PC-9 (cell line): Measurements from ENCODE around the gene CDH22. TPM values are rescaled to one million over a fixed set of nuclear protein-coding genes. Genes with fewer than 3 reads are reported as not detected.

Experiments
- BruUV-seq: library from RNA; stranded (reverse); fragments of 400-500 nt; replicated peaks from 2 replicates; lab custom pipeline; 2021; lab: Mats Ljungman, UMichigan
- CTCF ChIA-PET: fragments of 300-600 bp; sonication (Branson Sonifier 250); formaldehyde crosslinking; loops from one replicate; lab custom pipeline; 2022; ENCODE audit warnings: antibody characterized with exemption; lab: Charles Lee
- POLR2A ChIA-PET: fragments of 300-600 bp; sonication (Branson Sonifier 250); formaldehyde crosslinking; loops from one replicate; lab custom pipeline; 2022; ENCODE audit warnings: antibody characterized with exemption; ENCODE audit not compliant: unreplicated experiment; lab: Charles Lee
- DNase-seq, 2 experiments: peaks; one replicate each; pipeline versions ENCODE4 v3.0.0 to v3.0.0-alpha.2; 2015 to 2022; ENCODE audit warnings: mixed read lengths in 1 of 2
- H2AFZ ChIP-seq: fragments of 200-600 bp; sonication (generic); 2 replicates; pipeline ENCODE4 v1.8.1; 2017; ENCODE audit warnings: antibody characterized with exemption
- H3F3A ChIP-seq: fragments of 200-600 bp; sonication (generic); 2 replicates; pipeline ENCODE4 v1.8.1; 2017; ENCODE audit warnings: antibody characterized with exemption, mild to moderate bottlenecking, low read depth; ENCODE audit not compliant: insufficient read depth
- H3K27ac ChIP-seq: fragments of 200-600 bp; sonication (generic); 2 replicates; pipeline ENCODE4 v1.6.1; 2016; ENCODE audit warnings: mixed run types
- H3K27me3 ChIP-seq: fragments of 200-600 bp; sonication (generic); 2 replicates; pipeline ENCODE4 v1.6.1; 2016; ENCODE audit warnings: low read depth, mixed run types; ENCODE audit not compliant: insufficient read depth
- H3K36me3 ChIP-seq: fragments of 200-600 bp; sonication (generic); 2 replicates; pipeline ENCODE4 v1.6.1; 2016; ENCODE audit warnings: low read depth, mixed run types
- H3K4me1 ChIP-seq: fragments of 200-600 bp; sonication (generic); replicated peaks from 2 replicates; pipeline ENCODE4 v1.6.1; 2016; ENCODE audit warnings: mixed run types; ENCODE audit not compliant: insufficient read depth
- H3K4me2 ChIP-seq: fragments of 200-600 bp; sonication (generic); 2 replicates; pipeline ENCODE4 v1.6.1; 2017; ENCODE audit warnings: mixed run types
- H3K4me3 ChIP-seq: fragments of 200-600 bp; sonication (generic); 2 replicates; pipeline ENCODE4 v1.6.1; 2016; ENCODE audit warnings: mixed run types
- H3K79me2 ChIP-seq: fragments of 200-600 bp; sonication (generic); 2 replicates; pipeline ENCODE4 v1.6.1; 2017; ENCODE audit warnings: low read depth, mixed run types
- H3K9me2 ChIP-seq: fragments of 200-600 bp; sonication (generic); 2 replicates; pipeline ENCODE4 v1.8.1; 2017; ENCODE audit warnings: mild to moderate bottlenecking; ENCODE audit not compliant: insufficient read depth
- H3K9me3 ChIP-seq: fragments of 200-600 bp; sonication (generic); 2 replicates; pipeline ENCODE4 v1.8.1; 2016; ENCODE audit warnings: low read depth; ENCODE audit not compliant: insufficient read depth
- H4K20me1 ChIP-seq: fragments of 200-600 bp; sonication (generic); 2 replicates; pipeline ENCODE4 v1.8.1; 2017; ENCODE audit not compliant: insufficient read depth
- EZH2 ChIP-seq: fragments of 200-600 bp; sonication (generic); IDR thresholded peaks from 2 replicates; pipeline ENCODE4 v1.8.0; 2017; ENCODE audit warnings: antibody characterized with exemption, low read depth
- intact Hi-C: fragments of 100-400 bp; cut with micrococcal nuclease; formaldehyde crosslinking; loops from one replicate; pipeline ENCODE4 v1.10.0; 2022; ENCODE audit not compliant: unreplicated experiment
- total RNA-seq: library from RNA; stranded (reverse); gene quantifications from 2 replicates; pipeline ENCODE4 v1.2.3, GENCODE V29; 2021
- TF ChIP-seq, protein P1 (sequence below): fragments of 200-600 bp; sonication (generic); conservative IDR thresholded peaks from 2 replicates; pipeline ENCODE4 v1.6.1; 2017; ENCODE audit warnings: mixed run types, antibody characterized with exemption, mild to moderate bottlenecking, moderate library complexity

The CDH22 gene
- total RNA-seq, 1 experiment from 2014 or later, result not detected

DNA sequence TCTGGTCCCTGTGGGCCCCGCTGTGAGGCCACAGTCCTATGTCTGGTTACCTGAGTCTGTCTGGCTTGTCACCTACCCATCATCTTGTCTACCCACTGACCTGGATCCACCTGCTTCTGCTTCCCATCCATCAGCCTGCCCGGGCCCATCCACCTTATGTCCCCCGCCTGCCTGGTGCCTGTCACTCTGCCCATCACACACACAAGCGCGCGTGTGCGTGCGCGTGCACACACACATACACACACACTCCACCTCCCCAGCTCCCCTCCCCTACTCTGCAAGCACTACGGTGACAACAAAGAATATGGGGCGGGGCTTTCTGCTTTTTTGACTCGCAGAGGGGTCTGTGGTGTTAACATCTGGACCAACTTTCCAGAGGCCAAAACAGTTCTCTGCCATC is 8.0 kb downstream of the CDH22 start:
- H3K79me2 ChIP-seq, result no peaks in the 10 kb centered on the region
- no peak for DNase-seq
- no peaks in the 10 kb centered on the region for H3K4me1 ChIP-seq
- no peak overlapping the region for H3K4me2 ChIP-seq
- H2AFZ ChIP-seq, result no peak overlapping the region
- POLR2A ChIA-PET, result no interaction called here
- peaks cover 92% of the 10 kb centered on the region for H3K27me3 ChIP-seq
- BruUV-seq, result no TSS peak
- H3F3A ChIP-seq, result no peaks in the 10 kb centered on the region
- H3K27ac ChIP-seq, result no peak overlapping the region
- no peak overlapping the region for H3K4me3 ChIP-seq
- CTCF ChIA-PET, result no interaction called here
- TF ChIP-seq, protein P1, sequence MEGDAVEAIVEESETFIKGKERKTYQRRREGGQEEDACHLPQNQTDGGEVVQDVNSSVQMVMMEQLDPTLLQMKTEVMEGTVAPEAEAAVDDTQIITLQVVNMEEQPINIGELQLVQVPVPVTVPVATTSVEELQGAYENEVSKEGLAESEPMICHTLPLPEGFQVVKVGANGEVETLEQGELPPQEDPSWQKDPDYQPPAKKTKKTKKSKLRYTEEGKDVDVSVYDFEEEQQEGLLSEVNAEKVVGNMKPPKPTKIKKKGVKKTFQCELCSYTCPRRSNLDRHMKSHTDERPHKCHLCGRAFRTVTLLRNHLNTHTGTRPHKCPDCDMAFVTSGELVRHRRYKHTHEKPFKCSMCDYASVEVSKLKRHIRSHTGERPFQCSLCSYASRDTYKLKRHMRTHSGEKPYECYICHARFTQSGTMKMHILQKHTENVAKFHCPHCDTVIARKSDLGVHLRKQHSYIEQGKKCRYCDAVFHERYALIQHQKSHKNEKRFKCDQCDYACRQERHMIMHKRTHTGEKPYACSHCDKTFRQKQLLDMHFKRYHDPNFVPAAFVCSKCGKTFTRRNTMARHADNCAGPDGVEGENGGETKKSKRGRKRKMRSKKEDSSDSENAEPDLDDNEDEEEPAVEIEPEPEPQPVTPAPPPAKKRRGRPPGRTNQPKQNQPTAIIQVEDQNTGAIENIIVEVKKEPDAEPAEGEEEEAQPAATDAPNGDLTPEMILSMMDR, result no peak
- TF ChIP-seq EZH2, result no peak
- no peaks in the 10 kb centered on the region for H3K9me3 ChIP-seq
- H3K9me2 ChIP-seq, result no peaks in the 10 kb centered on the region
- H3K36me3 ChIP-seq, result no peaks in the 10 kb centered on the region
- no peaks in the 10 kb centered on the region for H4K20me1 ChIP-seq
- intact Hi-C loops, result no loop called here

DNA sequence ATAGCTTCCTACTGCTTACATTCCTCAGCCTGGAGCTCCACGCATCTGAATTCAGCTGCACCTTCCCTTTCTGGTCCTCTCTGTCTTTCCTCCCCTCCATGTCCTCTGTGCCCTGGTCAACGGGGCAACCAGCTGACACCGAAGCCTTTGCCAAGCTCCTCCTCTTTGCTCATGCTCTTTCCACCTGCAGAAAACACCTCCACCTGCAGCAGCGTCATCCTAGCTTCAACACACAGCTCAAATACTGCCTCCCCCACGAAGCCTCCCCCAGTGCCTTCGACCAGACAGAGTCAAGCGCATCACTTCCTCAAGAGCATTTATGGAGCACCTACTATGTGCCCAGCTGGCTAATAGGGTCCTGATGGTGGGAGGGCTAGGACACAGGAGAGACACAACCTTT is 9.2 kb downstream of the CDH22 start:
- Histone ChIP-seq H3K4me3 (no peak overlapping the region), H3K79me2 (no peaks in the 10 kb centered on the region), H3K27me3 (peaks cover 92% of the 10 kb centered on the region), H3K27ac (no peak overlapping the region), H3K9me2 (no peaks in the 10 kb centered on the region), H3K36me3 (no peaks in the 10 kb centered on the region), H3K4me1 (no peaks in the 10 kb centered on the region), H3K4me2 (no peak overlapping the region), H3F3A (no peaks in the 10 kb centered on the region), H2AFZ (no peak overlapping the region), H3K9me3 (no peaks in the 10 kb centered on the region), H4K20me1 (no peaks in the 10 kb centered on the region)
- no peak for DNase-seq
- ChIA-PET POLR2A (no interaction called here), CTCF (no interaction called here)
- no TSS peak for BruUV-seq
- no peak for TF ChIP-seq EZH2
- TF ChIP-seq, protein P1, result no peak
- intact Hi-C loops, result no loop called here

DNA sequence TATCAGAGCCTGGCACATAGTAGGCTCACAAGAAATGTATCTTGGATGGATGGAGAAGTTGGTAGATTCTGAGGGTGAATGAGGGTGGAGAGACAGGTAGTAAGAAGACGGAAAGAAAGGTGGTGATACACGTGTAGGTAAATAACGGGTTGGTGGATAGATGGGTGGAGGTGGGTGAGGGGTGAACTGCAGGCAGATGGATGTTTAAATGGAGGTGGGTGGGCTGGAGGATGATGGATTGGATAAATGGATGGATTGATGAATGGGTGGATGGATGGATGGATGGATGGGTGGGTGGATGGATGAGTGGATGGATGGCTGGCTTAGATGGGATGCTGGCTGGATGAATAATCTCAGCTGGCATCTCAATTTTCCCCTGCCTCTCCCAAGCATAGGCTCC is 9.9 kb downstream of the CDH22 start:
- Histone ChIP-seq H4K20me1 (no peaks in the 10 kb centered on the region), H3K4me3 (no peak overlapping the region), H2AFZ (no peak overlapping the region), H3K4me2 (no peak overlapping the region), H3K4me1 (no peaks in the 10 kb centered on the region), H3K79me2 (no peaks in the 10 kb centered on the region), H3K9me3 (no peaks in the 10 kb centered on the region), H3K9me2 (no peaks in the 10 kb centered on the region), H3K27me3 (peaks cover 92% of the 10 kb centered on the region), H3K27ac (no peak overlapping the region), H3F3A (no peaks in the 10 kb centered on the region), H3K36me3 (no peaks in the 10 kb centered on the region)
- TF ChIP-seq, protein P1, result no peak
- no peak for TF ChIP-seq EZH2
- intact Hi-C loops, result no loop called here
- ChIA-PET CTCF (no interaction called here), POLR2A (no interaction called here)
- BruUV-seq, result no TSS peak
- no peak for DNase-seq
